ENCODE results near the gene SDK2. TPM values are rescaled to one million over a fixed set of nuclear protein-coding genes. Genes with fewer than 3 reads are reported as not detected.

The SDK2 gene
- total RNA-seq, 4 donors from 2014 or later = under 0.01 to 0.49 (median 0.08) TPM

- TF ChIP-seq, protein P1, sequence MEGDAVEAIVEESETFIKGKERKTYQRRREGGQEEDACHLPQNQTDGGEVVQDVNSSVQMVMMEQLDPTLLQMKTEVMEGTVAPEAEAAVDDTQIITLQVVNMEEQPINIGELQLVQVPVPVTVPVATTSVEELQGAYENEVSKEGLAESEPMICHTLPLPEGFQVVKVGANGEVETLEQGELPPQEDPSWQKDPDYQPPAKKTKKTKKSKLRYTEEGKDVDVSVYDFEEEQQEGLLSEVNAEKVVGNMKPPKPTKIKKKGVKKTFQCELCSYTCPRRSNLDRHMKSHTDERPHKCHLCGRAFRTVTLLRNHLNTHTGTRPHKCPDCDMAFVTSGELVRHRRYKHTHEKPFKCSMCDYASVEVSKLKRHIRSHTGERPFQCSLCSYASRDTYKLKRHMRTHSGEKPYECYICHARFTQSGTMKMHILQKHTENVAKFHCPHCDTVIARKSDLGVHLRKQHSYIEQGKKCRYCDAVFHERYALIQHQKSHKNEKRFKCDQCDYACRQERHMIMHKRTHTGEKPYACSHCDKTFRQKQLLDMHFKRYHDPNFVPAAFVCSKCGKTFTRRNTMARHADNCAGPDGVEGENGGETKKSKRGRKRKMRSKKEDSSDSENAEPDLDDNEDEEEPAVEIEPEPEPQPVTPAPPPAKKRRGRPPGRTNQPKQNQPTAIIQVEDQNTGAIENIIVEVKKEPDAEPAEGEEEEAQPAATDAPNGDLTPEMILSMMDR (IDR thresholded peaks at IDR 0.05; ENCODE audit: low read depth) = no peak
These were observed 6.5 kb upstream of the SDK2 start for GRCh38 chr17:73650617-73651200.

DNA sequence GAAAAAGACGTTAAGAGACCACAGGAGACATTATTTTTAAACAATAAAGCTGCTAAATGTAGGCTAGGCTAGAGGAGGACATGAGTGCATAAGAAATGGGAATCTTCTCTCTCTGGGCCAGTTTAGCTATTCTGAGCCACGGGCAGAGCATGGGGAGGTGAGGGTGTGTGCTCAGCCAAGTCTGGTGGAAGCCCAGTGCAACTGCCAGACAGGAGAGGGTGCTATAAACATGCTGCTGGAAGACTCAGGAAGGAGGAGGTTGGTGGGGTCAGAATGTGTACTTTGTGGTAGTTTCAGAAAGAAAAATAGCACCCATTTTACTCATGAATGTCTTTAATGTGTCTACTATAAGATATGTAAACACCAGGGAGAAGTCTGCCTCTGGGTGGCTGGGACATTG lies 5.9 kb upstream of the SDK2 start:
- TF ChIP-seq, protein P1 (IDR thresholded peaks at IDR 0.05; ENCODE audit: low read depth) = no peak

DNA sequence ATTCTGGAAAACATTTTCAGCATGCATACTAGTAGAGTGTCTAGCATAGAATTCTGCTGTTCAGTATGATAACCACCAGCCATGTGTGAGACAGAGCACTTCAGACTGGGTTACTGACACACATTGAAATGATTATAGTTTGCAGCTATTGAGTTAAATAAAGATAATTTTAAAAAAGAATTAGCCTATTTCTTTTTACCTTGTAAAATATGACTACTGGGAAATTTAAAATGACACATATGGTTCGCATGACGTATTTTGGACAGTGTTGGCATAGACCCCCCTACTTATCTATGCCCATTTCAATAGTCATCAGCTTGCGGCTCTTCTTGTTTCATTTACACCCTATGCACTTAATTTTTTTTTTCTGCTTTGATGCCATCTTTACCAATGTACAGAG lies 4.7 kb upstream of the SDK2 start:
- TF ChIP-seq, protein P1 (IDR thresholded peaks at IDR 0.05; ENCODE audit: low read depth) = no peak

GRCh38 chr17:73648543-73648820 lies 4.2 kb upstream of the SDK2 start:
- TF ChIP-seq, protein P1 (IDR thresholded peaks at IDR 0.05; ENCODE audit: low read depth) = no peak

GRCh38 chr17:73647772-73648542 lies 3.7 kb upstream of the SDK2 start:
- TF ChIP-seq, protein P1 (IDR thresholded peaks at IDR 0.05; ENCODE audit: low read depth) = no peak

GRCh38 chr17:73647301-73647695 lies 3.1 kb upstream of the SDK2 start:
- TF ChIP-seq, protein P1 (IDR thresholded peaks at IDR 0.05; ENCODE audit: low read depth) = no peak

DNA sequence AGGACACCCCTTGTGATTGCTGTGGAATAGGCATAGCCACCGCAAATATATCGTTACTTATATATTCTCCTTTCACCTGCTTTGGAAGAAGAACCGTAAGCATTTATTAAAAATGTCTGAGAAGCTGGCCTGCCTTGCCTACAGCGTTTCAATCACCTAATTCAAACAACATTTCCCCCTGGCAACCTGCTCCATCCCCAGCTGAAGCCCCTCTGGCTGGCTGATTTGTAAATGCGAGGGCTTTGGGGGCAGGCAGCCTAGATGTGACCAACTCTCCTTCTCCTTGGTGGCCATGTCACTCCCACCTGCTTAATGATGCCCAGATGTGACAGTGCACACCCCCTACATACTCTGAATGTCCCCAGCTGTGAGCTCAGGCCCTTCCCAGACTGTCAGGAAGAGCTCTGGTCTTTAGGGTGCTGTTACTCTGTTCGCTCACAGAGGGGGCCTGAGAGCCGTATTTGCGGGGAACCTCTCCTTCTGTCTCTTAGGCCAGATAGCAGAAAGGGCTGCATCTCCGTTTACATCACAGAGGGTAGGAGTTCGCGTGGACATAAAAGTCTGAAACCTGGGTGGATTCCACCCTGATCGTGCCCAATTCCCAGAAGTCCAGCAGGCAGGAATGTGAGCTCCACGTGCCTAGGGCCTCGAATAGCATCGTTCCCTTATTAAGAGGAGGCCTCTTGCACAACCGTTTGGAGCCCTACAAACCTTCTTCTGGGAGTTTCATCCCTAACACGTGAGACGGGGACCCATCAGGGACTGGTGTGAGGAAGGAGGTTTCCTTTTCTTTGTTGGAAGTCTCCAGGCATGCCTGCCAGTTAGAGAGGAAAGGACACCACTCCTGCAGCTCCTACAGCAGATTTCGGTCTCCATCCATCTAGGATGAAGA lies 2.4 kb upstream of the SDK2 start:
- TF ChIP-seq, protein P1 (IDR thresholded peaks at IDR 0.05; ENCODE audit: low read depth) = no peak
